HL-60 (cell line): ENCODE data around the gene GLI3.

Experiments used
- DNase-seq, 2 experiments: peaks; one replicate each; pipeline ENCODE4 v3.0.0-alpha.2; 2010 to 2020; ENCODE audit warnings: low read depth in 1 of 2, low spot score in 1 of 2
- H3K27ac ChIP-seq: fragments of 250-450 bp; sonication (Bioruptor Pico); replicated peaks from 2 replicates; pipeline ENCODE4 v1.5.1; 2020; ENCODE audit warnings: mild to moderate bottlenecking, moderate library complexity
- H3K27me3 ChIP-seq: fragments of 250-450 bp; sonication (Bioruptor Pico); 2 replicates; pipeline ENCODE4 v1.5.1; 2021; ENCODE audit warnings: mild to moderate bottlenecking, moderate library complexity; ENCODE audit not compliant: insufficient read depth, poor library complexity, severe bottlenecking
- H3K4me3 ChIP-seq: replicated peaks from 2 replicates; pipeline ENCODE4 v1.5.1; 2011; ENCODE audit warnings: mild to moderate bottlenecking, control low read depth, low read length; ENCODE audit not compliant: insufficient read depth
- GABPA ChIP-seq: IDR thresholded peaks from 2 replicates; pipeline ENCODE4 v1.6.1; 2012; ENCODE audit warnings: low read depth
- POLR2AphosphoS5 ChIP-seq: IDR thresholded peaks from 2 replicates; pipeline ENCODE4 v1.6.1; 2012; ENCODE audit warnings: low read depth
- SPI1 ChIP-seq: IDR thresholded peaks from 2 replicates; pipeline ENCODE4 v1.6.1; 2012; ENCODE audit warnings: low read depth, mild to moderate bottlenecking, borderline replicate concordance
- TF ChIP-seq, protein P1 (sequence below): IDR thresholded peaks from 2 replicates; pipeline ENCODE4 v1.6.1; 2012; ENCODE audit warnings: low read depth; ENCODE audit not compliant: insufficient replicate concordance
- TF ChIP-seq, protein P2 (sequence below): IDR thresholded peaks from one replicate; pipeline ENCODE4 v1.5.1; 2011; ENCODE audit warnings: low read length, control low read depth, inconsistent platforms; ENCODE audit not compliant: insufficient read depth

Gene GLI3

DNA sequence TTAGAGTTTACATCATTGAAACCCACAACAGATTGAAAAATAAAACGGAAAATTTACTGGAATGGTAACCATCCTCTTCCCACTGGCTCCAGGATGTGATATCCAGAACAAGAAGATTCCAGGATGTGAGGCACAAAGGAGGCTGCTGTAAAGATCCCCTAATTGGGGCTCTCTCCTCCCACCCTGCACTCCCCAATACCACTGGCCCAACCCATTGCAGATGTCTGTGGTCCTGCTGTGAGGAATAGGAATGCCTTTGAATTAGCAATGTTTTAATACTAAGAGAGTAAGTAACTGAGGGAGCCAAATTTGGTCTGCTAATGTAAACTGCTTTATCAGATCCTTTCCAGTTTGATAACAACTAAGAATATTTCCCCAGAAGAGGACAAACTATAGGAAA lies 308.2 kb downstream of the GLI3 start:
- no peak for DNase-seq
- no peak overlapping the region for H3K27ac ChIP-seq
- no peak overlapping the region for H3K4me3 ChIP-seq
- H3K27me3 ChIP-seq = no peaks in the 10 kb centered on the region
- TF ChIP-seq, protein P1, sequence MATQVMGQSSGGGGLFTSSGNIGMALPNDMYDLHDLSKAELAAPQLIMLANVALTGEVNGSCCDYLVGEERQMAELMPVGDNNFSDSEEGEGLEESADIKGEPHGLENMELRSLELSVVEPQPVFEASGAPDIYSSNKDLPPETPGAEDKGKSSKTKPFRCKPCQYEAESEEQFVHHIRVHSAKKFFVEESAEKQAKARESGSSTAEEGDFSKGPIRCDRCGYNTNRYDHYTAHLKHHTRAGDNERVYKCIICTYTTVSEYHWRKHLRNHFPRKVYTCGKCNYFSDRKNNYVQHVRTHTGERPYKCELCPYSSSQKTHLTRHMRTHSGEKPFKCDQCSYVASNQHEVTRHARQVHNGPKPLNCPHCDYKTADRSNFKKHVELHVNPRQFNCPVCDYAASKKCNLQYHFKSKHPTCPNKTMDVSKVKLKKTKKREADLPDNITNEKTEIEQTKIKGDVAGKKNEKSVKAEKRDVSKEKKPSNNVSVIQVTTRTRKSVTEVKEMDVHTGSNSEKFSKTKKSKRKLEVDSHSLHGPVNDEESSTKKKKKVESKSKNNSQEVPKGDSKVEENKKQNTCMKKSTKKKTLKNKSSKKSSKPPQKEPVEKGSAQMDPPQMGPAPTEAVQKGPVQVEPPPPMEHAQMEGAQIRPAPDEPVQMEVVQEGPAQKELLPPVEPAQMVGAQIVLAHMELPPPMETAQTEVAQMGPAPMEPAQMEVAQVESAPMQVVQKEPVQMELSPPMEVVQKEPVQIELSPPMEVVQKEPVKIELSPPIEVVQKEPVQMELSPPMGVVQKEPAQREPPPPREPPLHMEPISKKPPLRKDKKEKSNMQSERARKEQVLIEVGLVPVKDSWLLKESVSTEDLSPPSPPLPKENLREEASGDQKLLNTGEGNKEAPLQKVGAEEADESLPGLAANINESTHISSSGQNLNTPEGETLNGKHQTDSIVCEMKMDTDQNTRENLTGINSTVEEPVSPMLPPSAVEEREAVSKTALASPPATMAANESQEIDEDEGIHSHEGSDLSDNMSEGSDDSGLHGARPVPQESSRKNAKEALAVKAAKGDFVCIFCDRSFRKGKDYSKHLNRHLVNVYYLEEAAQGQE = no peak
- TF ChIP-seq GABPA (no peak), POLR2AphosphoS5 (no peak), SPI1 (no peak)
- TF ChIP-seq, protein P2, sequence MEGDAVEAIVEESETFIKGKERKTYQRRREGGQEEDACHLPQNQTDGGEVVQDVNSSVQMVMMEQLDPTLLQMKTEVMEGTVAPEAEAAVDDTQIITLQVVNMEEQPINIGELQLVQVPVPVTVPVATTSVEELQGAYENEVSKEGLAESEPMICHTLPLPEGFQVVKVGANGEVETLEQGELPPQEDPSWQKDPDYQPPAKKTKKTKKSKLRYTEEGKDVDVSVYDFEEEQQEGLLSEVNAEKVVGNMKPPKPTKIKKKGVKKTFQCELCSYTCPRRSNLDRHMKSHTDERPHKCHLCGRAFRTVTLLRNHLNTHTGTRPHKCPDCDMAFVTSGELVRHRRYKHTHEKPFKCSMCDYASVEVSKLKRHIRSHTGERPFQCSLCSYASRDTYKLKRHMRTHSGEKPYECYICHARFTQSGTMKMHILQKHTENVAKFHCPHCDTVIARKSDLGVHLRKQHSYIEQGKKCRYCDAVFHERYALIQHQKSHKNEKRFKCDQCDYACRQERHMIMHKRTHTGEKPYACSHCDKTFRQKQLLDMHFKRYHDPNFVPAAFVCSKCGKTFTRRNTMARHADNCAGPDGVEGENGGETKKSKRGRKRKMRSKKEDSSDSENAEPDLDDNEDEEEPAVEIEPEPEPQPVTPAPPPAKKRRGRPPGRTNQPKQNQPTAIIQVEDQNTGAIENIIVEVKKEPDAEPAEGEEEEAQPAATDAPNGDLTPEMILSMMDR = no peak

DNA sequence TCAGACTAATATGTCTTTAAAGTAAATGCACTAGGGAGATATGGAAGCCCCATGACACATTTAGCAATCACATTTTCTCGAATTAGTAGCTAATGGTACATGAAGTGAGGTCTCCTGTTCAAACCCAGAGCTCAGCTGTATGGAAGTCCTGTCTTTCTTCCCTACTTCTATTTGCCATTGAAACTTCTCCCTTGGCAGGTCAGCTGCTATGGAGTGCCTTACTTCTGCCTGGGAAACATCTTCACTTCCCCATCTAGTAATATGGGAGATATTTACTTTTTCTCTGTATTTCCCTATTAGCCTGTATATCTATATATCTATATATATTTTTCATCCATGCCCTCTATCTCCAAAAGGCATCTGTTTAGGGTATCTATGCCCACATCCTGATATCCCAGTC lies 308.8 kb downstream of the GLI3 start:
- DNase-seq = no peak
- Histone ChIP-seq H3K4me3 (no peak overlapping the region), H3K27me3 (no peaks in the 10 kb centered on the region), H3K27ac (no peak overlapping the region)
- TF ChIP-seq, protein P1 = no peak
- TF ChIP-seq SPI1 = peak; percentile 18; the same call in 1 of the 2 replicates
- TF ChIP-seq GABPA = no peak
- TF ChIP-seq, protein P2 = no peak
- TF ChIP-seq POLR2AphosphoS5 = no peak

DNA sequence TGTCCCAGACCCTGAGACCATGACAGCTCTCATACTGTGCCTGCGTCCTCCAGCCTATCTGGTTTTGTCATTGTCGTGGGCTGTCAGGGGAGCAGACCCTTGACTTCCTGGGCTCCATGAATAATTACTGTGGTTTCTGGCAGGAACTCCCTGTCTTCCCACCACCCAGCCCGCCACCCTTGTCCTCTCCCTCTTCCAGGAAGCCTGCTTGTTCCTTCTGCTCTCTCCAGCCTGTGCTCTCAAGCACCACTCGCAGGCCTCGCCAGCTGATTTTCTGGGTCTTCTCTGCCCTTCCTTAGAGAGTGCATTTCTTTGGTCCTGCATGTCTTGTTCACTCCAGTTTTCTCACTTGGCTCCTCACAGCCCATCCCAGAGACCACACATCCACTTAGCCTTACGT lies 309.6 kb downstream of the GLI3 start:
- DNase-seq = no peak
- Histone ChIP-seq H3K27ac (no peak overlapping the region), H3K27me3 (no peaks in the 10 kb centered on the region), H3K4me3 (no peak overlapping the region)
- no peak for TF ChIP-seq POLR2AphosphoS5

DNA sequence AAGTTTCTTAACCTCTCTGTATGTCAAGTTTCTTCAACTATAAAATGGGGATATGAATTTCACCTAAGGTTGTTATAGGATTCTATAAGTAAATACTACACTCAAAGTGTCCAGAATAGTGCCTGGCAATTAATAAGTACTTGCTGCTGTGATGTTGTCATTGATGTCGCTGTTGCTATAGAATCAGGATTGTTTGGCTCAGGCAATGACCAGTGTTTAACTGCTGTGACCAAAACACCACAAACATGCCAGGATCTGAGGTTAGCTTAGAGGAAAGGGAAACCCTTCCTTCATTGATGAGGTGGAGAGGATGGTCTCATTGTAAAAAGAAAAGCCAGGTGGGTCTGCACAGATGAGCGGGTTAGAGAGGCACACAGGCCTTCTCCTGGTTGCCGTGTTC lies 311.1 kb downstream of the GLI3 start:
- Histone ChIP-seq H3K27ac (no peak overlapping the region), H3K27me3 (no peaks in the 10 kb centered on the region), H3K4me3 (no peak overlapping the region)
- TF ChIP-seq GABPA = no peak
- no peak for TF ChIP-seq SPI1
- TF ChIP-seq, protein P2 = no peak
- TF ChIP-seq, protein P1 = no peak
- no peak for TF ChIP-seq POLR2AphosphoS5
- DNase-seq = no peak
